NCI-H526 treated with DMSO at 0.1 percent for 48 hours (cell line): ENCODE measurements around the gene ANTXR2.
"Not testable (repeated sequence)": the region's sequence is repeated elsewhere in the genome, so short reads cannot be mapped to it uniquely, and the experiment has no call there.

Experiments used
- DNase-seq: peaks from one replicate; lab custom pipeline; 2025; lab: John Stamatoyannopoulos, UW

ANTXR2 gene

GRCh38 chr4:79991100-79991499, 81.9 kb downstream of the ANTXR2 start:
- not testable (repeated sequence) for DNase-seq

GRCh38 chr4:79987401-79987800, 85.6 kb downstream of the ANTXR2 start:
- no peak for DNase-seq

GRCh38 chr4:79983431-79983830, 89.6 kb downstream of the ANTXR2 start:
- no peak for DNase-seq

GRCh38 chr4:79982601-79983322, 90.3 kb downstream of the ANTXR2 start:
- DNase-seq, result no peak

GRCh38 chr4:79980448-79980847, 92.6 kb downstream of the ANTXR2 start:
- no peak for DNase-seq

- no peak for DNase-seq
Observed at GRCh38 chr4:79979785-79980437, 93.1 kb downstream of the ANTXR2 start.

- no peak for DNase-seq
Observed at GRCh38 chr4:79977131-79977840, 95.7 kb downstream of the ANTXR2 start.

- no peak for DNase-seq
Observed at GRCh38 chr4:79964400-79965211, 108.4 kb downstream of the ANTXR2 start.

GRCh38 chr4:79964020-79964399, 109.0 kb downstream of the ANTXR2 start:
- DNase-seq, result no peak

GRCh38 chr4:79959652-79960051, 113.4 kb downstream of the ANTXR2 start:
- no peak for DNase-seq

- DNase-seq, result no peak
Observed at GRCh38 chr4:79958466-79959264, 114.4 kb downstream of the ANTXR2 start.

GRCh38 chr4:79949178-79949577, 123.9 kb downstream of the ANTXR2 start:
- no peak for DNase-seq

- no peak for DNase-seq
Observed at GRCh38 chr4:79948739-79949138, 124.3 kb downstream of the ANTXR2 start.

- no peak for DNase-seq
Observed at GRCh38 chr4:79948261-79948660, 124.8 kb downstream of the ANTXR2 start.

- DNase-seq, result no peak
Observed at GRCh38 chr4:79947386-79947785, 125.6 kb downstream of the ANTXR2 start.

- no peak for DNase-seq
Observed at GRCh38 chr4:79935274-79935673, 137.8 kb downstream of the ANTXR2 start.

GRCh38 chr4:79934660-79935059, 138.4 kb downstream of the ANTXR2 start:
- no peak for DNase-seq

- no peak for DNase-seq
Observed at GRCh38 chr4:79927931-79928330, 145.1 kb downstream of the ANTXR2 start.

- DNase-seq, result no peak
Observed at GRCh38 chr4:79923281-79923680, 149.7 kb downstream of the ANTXR2 start.

GRCh38 chr4:79922011-79922410, 151.0 kb downstream of the ANTXR2 start:
- DNase-seq, result no peak

- no peak for DNase-seq
Observed at GRCh38 chr4:79920163-79920853, 152.7 kb downstream of the ANTXR2 start.
